ENCODE results near the gene ATG7.

The ATG7 gene

DNA sequence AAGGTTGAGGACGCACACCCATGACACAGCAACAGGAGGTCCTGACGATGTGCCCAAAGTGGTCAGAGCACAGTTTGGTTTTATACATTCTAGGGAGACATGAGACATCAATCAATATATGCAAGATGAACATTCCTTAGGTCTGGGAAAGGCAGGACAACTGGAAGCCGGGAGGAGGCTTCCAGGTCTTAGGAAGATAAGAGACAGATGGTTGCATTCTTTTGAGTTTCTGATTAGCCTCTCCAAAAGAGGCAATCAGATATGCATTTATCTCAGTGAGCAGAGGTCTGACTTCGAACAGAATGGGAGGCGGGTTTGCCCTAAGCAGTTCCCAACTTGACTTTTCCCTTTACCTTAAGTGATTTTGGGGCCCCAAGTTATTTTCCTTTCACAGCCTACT lies 16.7 kb upstream of the ATG7 start:
- peak in 1 of 2 experiments; percentile 15 for DNase-seq

DNA sequence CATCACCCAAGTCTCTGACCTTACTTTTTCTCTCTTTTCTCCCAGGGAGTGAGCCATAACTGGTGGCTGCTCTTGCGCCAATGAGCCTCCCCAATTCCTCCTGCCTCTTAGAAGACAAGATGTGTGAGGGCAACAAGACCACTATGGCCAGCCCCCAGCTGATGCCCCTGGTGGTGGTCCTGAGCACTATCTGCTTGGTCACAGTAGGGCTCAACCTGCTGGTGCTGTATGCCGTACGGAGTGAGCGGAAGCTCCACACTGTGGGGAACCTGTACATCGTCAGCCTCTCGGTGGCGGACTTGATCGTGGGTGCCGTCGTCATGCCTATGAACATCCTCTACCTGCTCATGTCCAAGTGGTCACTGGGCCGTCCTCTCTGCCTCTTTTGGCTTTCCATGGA lies 13.2 kb upstream of the ATG7 start:
- DNase-seq, result no peak

DNA sequence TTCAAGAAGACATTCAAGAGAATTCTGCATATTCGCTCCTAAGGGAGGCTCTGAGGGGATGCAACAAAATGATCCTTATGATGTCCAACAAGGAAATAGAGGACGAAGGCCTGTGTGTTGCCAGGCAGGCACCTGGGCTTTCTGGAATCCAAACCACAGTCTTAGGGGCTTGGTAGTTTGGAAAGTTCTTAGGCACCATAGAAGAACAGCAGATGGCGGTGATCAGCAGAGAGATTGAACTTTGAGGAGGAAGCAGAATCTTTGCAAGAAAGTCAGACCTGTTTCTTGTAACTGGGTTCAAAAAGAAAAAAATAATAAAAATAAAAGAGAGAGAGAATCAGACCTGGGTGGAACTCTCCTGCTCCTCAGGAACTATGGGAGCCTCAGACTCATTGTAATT lies 11.7 kb upstream of the ATG7 start:
- no peak for DNase-seq

DNA sequence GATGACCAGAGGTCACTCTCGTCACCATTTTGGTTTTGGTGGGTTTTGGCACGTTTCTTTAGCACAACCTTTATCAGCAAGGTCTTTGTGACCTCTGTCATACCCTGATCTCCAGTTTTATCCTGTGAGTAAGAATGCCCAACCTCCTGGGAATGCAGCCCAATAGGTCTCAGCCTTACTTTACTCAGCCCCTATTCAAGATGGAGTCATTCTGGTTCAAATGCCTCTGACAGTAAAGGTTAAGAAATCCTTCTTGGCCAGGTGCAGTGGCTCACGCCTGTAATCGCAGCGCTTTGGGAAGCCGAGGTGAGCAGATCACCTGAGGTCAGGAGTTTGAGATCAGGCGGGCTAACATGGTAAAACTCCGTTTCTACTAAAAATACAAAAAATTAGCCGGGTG lies 3.2 kb upstream of the ATG7 start:
- no peak for DNase-seq

DNA sequence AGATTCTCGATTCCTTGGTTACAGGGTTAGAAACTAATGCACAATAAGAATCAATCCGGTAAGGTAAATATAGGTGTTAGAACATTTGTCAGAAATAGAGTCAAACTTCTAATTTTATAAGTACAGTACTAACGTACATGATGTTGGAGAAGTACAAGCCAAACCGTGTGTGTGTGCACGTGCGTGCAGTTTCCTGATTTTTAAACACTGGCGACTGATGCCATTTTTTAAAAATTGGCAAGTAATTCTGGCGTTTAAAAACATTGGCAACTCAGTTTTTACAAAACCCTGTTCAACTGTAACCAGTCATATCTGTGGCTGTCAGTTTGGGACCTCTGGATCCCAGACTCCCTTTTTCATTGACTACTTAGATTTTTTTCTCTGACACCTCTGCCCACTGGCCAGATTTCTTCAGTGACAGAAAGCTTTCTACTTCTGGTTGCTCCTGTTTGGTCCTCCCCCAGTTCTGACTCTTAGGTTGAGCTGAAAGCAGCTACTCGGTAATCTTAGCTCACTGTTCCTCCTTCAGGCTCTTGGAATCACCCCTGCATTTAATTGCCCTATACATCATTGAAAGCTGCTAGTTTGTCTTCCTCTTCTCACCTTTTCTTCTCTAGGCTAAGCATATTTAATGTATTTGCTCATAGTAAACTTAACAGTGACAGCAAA lies 843 bp downstream of the ATG7 start:
- DNase-seq, result no peak

DNA sequence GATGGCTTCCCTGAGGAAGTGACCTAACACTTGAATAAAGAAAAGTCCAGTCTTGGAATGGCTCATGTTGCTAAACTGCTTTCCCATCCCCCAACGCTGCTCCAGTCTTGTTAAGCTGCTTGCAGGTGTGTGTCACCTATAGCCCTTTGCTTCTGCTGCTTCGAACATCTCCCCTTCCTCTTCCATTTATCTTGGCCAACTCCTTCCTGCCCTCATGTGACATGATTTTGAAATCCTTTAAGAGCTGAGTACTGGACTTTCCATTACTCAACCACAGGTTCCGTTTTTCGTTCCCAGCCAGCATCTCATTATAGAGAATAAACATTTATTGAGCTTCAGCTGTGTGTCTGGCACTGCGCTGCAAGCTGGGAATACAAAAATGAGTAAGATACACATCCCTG lies 1.7 kb downstream of the ATG7 start:
- DNase-seq, result no peak

DNA sequence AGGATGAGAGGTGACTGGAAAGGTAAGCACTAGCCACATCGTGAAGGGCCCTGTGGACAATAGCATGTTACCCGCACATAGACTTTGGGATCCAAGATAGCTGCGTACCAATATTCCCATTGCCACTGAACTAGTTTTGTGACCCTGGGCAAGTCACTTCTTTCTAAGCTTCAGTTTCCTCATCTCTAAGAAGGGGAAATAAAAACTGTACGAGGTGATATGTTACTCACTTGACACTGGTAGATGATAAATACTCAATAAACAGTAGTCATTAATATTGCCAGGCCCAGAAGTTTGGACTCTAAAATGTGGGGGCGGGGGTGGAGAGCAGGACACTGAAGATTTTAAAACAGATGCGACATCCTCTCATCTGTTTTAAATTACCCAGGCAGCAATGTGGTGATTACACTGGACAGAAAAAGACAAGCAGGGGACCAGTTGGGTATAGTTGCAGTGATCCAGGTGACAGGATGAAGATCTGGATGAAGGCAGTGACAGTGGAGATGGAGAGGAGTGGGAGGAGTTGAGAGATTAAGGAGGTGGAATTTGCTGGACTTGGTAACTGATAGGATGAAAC lies 2.5 kb downstream of the ATG7 start:
- DNase-seq, result no peak

DNA sequence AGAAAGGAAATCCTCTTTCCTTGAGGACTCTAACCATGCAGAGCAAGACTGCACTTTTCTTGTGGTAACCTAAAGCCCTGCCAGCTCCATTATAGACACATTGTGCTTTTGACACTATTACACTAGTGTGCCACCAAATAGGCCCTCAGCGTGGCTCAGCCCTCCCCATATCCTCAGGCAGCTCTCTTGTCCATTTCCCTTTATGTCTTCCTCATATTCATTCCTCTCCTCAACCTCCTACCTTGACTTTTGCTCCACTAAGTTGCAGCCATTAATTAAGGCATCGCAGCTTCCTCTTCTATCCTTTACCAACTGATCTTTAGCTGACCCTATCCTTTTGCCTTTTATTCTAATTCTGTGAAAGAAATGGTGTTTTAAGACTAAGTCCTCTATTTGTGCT lies 3.7 kb downstream of the ATG7 start:
- DNase-seq, result no peak

DNA sequence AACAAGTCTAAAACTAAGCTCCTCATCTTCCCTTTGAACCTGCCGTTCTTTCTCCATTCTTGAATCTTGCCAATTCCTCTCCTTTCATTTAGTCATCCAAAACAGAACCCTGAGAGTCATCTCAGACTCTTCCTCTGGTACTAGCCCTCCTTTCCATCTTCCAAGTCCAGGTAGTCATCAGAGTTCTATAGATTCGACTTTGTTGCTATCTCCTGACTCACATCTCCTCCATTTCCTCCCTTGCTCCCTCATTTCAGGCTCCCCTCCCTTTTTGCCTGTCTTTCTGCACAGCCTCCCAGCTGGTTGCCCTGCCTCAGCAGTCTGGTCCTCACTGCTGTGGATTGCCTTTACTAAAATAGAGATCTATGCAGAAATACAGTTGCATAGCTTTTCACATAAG lies 4.7 kb downstream of the ATG7 start:
- no peak for DNase-seq

DNA sequence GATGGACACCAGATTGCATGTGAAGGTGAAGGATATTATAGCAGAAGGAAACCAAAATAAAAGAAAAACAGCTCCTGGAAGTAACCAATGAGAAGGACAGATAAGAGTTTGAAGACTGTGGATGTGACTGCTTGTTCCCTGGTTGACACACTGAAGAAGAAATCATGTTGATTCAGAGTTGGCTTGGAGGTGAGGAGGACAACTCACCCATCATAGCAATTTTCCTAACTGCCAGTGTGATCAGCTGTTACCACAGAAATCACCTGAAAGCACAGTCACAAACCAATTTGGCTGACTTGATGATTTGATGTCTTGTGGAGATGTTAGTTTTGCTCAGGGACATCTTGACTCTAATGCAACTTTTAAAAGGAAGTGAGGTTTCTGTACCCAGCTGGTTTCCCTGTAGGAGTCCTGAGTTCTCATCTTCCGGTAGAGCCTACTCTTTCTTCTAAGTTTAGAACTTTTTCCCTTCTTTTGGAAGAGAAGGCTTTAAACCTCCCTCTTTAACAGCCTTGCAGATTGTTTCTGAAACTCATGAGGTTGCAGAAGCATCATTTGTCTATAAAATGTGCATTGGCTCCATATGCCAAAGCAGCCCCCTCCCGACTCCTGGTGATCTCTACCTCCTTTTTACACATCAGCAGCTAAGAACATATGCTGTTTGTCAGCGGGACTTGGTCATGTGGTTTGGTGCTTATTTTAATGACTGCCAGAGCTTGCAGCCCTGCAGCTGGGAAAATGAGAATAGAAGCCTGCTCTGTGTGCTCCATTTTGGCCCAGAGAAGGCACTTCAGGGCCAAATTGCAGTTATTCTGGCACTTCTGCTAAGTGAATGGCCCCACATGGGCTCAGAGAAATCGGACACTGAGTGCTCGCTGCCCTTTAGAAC lies 10.3 kb downstream of the ATG7 start:
- DNase-seq, result peak; percentile 5 to 59

DNA sequence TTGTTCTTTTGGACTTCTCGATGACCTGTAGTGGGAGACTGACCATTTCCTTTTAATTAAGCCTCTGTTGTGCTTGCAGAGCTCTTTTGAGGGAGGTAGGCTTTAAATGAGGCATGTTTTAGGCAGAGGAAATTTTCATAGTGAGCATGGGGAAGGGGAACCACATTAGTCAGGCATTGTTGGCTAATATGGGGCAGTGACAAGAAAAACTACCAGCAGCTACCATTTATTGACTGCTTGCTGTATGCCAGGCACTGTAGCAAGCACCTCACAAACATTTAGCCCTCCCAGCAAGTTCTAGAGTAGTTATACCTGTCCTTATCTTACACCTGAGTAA lies 10.9 kb downstream of the ATG7 start:
- DNase-seq, result no peak

DNA sequence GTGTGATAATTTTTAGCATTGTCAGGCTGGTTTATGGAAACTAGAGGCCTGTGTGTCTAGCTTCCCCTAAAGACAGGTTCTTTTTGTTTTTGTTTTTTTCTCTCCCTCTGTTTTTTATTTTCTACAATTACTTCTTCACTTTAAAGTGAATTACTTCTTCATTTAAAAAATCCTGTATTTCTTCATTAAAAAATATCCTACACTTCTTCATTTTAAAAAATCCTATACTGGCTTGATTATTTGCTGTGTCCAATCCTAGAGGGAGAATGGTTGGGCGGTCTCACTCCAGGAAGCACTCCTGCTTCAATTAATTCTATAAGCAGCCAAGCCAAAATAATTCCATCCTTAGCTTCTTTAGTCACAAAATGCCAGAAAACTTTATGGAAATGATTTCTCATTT lies 11.8 kb downstream of the ATG7 start:
- DNase-seq, result no peak

DNA sequence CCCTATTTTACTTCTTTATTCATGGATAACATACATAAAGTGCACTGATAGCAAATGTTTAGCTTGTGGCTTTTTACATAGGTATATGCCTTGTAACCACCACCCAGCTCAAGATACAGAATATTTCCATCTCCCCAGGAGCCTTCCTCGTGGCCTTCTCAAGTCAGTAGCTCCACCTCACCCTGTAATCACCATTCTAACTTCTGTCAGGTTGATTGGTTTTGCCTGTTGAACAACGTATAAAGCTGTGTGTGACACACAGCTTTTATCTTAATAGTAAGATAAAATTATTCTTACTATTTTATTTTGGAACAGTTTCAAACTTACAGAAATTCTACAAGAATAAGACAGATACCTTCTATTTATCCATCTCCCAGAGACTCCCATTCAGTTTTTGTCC lies 13.3 kb downstream of the ATG7 start:
- DNase-seq, result no peak

DNA sequence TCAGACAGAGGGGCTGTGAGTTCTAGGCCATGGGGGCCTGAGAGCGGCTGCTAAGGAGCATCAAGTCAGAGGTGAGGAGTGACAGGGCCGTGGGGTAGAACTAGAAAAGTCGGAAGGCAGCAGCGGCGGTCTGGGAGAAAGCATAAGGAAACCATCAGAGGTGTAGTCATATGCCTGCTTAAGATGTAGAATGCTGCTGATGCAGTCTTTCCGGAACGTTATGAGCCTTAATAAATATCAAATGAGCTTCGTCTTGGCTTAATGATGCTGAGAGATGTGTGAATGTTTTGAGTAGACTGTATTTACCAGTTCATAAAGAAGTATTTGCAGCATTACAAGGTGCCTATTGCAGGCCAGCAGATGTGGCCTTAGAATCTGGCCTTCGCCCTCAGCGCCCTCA lies 15.2 kb downstream of the ATG7 start:
- DNase-seq, result no peak

DNA sequence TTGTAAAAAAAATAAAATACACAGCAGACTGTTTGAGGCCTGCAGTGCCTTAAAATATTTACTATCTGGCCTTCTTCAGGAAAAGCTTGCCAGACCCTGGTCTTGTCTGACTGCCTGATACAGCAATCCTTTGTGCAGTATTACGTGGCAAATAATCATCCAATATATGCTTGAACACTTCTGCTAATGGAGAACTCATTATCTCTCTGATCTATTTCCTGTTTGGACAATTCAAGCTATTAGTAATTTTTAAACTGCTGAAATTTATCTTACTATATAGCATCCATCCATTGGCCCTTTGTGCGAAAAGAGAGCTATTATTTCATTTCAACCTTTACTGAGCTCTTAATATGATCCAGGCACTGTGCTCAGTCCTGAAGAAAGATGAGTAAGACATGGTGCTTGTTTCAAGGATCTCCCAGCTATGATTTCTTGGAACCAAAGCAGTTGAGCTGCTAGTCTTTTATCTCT lies 15.9 kb downstream of the ATG7 start:
- DNase-seq, result no peak

DNA sequence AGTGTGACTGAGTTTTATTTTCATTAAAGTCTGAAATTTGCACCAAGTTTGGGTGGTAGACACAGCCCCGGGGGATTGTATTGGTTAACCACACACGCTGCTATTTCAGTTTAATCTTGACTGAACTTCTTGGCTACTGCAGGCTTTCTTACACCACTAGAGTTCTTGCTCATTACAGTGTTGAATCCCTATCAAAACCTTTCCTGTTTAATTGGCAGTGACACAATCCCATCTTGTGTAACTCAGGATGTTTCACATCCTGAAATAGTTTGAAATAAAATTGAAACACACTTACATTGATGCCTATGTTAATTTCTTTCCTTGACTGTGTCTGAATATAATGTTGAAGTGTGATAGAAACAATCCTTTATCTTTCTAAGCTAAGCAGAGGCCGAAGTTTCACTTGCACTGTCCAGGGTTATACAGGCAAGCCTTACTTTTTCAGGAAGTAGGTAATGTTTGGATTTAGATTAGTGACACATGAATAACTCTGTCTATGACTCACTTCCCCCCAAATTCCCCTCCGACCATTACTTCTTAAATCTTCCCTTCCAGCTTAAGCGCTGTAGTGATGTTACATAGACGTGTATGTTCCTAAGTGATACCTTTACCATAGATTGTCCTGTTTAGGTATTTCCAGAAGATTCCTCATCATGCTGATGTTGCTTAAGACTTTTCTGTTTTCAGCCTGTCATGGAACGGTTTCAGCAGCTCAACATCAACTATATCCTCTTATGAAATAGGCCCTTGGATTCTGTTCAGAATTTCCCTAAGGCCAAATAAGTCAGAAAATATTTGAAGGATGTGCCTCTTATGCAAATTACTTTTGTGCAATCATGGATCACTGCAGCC lies 16.8 kb downstream of the ATG7 start:
- DNase-seq, result no peak

DNA sequence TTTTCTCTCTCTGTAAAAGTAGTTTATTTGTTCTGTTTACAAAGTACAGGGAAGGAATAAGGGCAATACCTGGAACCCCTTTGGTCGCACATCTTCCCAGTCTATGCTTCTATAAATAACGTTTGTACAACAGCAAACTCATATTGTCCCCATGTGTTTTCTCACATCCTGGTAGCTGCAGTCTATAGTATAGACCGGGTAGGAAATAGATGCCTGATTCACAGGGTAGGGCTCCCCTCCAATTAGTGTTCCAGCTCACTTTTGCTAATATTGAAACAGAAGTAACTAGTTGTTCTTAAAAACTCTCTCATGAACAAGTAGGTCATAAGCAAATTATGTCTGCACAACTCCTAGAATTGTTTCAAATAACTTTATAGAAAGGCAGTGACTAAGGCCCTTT lies 17.7 kb downstream of the ATG7 start:
- no peak for DNase-seq

DNA sequence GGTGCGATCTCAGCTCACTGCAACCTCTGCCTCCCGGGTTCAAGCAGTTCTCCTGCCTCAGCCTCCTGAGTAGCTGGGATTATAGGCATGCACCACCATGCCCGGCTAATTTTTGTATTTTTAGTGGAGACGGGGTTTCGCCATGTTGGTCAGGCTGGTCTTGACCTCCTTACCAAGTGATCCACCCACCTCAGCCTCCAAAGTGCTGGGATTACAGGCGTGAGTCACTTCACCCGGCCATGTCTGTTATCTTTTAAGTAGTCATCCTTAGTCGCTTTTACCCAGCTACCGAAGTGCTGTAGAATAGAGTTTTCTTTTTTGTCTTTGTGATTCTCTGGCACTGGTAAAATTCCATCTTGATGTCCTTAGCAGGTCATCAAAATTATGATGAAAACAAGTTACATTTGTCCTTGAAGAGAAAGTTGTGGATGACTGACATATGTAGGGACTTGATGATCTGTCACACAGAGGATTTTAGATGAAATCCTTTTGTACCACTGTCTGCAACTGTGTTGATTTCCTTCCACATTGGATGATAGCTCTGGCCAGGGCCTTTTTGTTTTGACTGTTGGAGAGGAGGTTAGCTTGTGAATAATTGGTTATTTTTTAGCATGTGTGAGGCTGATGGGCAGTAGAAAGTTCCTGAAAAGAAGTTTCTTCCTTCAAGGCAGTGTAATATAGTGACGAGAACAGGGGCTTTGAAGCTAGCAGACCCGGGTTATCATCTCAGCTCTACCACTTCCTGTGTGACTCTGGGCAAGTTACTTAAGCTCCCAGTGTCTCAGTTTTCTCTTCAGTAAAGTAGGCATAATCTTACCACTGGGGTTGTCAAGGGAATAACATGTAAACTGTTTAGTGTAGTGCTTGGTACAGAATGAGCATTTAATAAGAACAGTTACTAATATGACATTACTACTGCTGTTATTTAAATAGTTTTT lies 18.8 kb downstream of the ATG7 start:
- no peak for DNase-seq

DNA sequence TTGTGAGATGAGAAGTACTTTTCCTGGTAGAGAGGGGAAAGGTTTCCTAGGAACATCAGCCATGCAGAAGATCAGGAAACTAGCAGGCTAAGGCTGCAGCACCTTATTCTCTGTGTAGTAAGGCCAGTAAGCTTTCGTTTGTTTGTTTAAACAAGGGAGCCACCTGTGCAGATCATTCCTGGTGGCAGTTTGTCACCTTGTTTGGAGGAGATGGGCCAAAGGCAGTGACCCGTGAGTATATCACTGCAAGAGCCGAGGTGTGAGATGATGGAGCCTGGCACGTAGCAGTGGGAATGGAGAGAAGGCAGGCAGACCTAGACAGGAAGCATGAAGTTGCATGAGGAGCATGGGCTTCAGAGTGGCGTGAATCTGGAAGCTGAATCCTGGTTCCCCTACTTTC lies 19.6 kb downstream of the ATG7 start:
- no peak for DNase-seq

DNA sequence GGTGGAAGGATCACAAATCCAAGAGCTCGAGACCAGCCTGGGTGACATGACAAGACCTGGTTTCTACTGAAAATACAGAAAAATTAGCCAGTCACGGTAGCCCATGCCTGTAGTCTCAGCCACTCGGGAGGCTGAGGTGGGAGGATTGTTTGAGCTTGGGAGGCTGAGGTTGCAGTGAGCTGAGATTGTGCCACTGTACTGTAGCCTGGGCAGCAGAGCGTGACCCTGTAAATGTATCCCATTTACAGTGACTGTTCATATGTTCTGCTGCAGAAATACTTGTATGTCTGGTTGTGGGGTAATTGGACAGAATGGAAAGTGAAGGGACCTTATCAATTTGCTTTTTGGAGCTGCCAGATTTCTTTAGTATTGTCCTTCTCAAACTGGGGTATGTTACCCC lies 24.9 kb downstream of the ATG7 start:
- DNase-seq, result no peak

DNA sequence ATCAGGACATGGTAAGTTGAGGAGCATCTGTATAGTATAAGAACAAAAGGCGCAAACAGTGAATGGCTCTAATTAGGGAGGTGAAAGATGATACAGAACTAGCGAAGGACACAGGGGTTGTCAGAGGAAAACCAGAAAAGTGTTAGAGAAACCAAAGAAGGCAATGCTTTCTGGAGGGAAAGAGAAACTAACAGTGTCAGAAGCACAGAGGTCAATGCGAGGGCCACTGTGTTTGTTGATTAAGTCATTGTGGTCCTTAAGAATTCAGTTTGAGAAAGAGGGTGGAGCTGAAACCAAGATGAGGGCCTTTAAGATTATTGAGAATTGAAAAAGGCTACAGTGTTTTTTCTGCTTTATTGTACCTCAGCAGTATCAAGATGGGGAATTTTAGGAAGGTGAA lies 28.8 kb downstream of the ATG7 start:
- no peak for DNase-seq

DNA sequence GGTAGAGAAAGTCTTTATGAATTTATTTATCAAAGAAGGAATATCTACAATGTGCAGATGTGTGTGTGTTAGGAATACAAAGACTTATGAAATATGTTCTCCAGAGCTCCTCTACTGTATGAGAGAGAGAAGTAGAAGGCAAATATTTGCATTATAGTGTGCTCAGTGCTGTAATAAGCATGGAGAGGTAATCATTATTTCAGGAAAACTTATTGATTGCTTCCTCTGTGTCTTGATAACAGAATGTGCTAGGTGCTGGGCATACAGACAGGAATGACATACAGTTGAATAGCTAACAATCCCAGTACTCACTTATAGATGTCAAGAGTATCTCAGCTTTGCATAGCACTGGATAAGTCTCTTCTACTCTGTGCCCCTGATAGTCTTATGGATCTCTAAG lies 30.2 kb downstream of the ATG7 start:
- no peak for DNase-seq
